Right lobe of liver (tissue), 4 donors: ENCODE results near the gene PEX1.

Source experiments
- CTCF ChIP-seq, 4 donors: fragments of 200-600 bp in 3 of 4; fragments of 450-650 bp in 1 of 4; IDR thresholded peaks; one replicate each; pipeline versions ENCODE4 v1.5.1 to v1.8.0; 2016 to 2022; ENCODE audit warnings: antibody characterized with exemption in 4 of 4, mild to moderate bottlenecking in 2 of 4
- POLR2A ChIP-seq: fragments of 450-650 bp; IDR thresholded peaks from one replicate; pipeline ENCODE4 v1.6.1; 2017; ENCODE audit warnings: antibody characterized with exemption, mild to moderate bottlenecking
- donor health status: DM: no; HTN: no; CAD: no.
- donor health status: DM: no; HTN: no; CAD: no.
- donor health status: DM: no; HTN: yes; CAD: no.

- TF ChIP-seq CTCF (IDR thresholded peaks at IDR 0.05) (no peak), POLR2A (no peak)
These were observed 19.3 kb upstream of the PEX1 start for GRCh38 chr7:92547579-92547978.
